ENCODE results near the gene NPTX1. TPM values are rescaled to one million over a fixed set of nuclear protein-coding genes. Genes with fewer than 3 reads are reported as not detected.

Gene NPTX1
- total RNA-seq, 1 donor from 2014 or later = 0.20 TPM

DNA sequence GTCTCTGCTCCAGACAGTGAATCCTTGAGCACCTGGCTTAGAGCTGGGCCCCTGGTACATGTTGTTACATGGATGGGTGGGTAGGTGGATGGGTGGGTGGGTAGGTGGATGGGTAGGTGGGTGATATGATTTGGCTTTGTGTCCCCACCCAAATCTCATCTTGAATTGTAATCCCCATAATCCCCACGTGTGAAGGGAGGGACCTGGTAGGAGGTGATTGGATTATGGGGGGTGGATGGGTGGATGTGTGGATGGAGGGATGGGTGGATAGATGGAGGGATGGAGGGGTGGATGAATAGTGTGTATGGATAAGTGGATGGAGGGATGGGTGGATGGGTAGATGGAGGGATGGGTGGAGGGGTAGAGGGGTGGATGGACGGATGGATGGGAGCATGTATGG is 26.6 kb upstream of the NPTX1 start:
- Mint-ChIP-seq H3K36me3 (ENCODE audit: low read depth) (no peaks in the 10 kb centered on the region), H3K4me3 (no peak overlapping the region), H3K27ac (no peak overlapping the region), H3K27me3 (peaks cover 18% of the 10 kb centered on the region), H3K4me1 (peaks cover under 1% of the 10 kb centered on the region), H3K9me3 (no peaks in the 10 kb centered on the region)
- ATAC-seq (ENCODE audit: low read depth) (no peak), DNase-seq (no peak)
- TF ChIP-seq CTCF (IDR thresholded peaks at IDR 0.05) = no peak
- ChIA-PET POLR2A (no interaction called here), CTCF (no interaction called here)
- intact Hi-C loops (cut with micrococcal nuclease) = no loop called here

DNA sequence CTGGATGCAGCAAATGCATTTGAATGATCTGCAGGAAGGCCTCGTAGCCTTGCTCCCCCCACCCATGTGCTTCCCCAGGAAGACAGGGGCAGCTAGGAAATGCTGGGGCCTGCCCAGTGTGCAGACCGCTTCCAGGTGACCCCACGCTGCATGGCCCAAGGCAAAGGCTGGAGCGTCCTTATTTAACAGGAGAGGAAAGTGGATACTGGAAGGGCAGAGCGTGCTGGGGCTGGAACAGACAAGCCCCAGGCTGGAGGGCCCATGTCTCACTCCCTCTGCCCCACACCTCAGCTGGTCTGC is 26.1 kb upstream of the NPTX1 start:
- Mint-ChIP-seq H3K4me1 (peaks cover 3% of the 10 kb centered on the region), H3K27me3 (peaks cover 23% of the 10 kb centered on the region), H3K9me3 (no peaks in the 10 kb centered on the region), H3K27ac (no peak overlapping the region), H3K36me3 (ENCODE audit: low read depth) (no peaks in the 10 kb centered on the region), H3K4me3 (no peak overlapping the region)
- TF ChIP-seq CTCF (IDR thresholded peaks at IDR 0.05) = no peak
- ChIA-PET CTCF (no interaction called here), POLR2A (no interaction called here)
- ATAC-seq (ENCODE audit: low read depth) (no peak), DNase-seq (no peak)
- intact Hi-C loops (cut with micrococcal nuclease) = no loop called here

GRCh38 chr17:80501741-80502577 is 25.6 kb upstream of the NPTX1 start:
- H3K9me3 Mint-ChIP-seq = no peaks in the 10 kb centered on the region
- intact Hi-C loops (cut with micrococcal nuclease) = no loop called here
- ChIA-PET CTCF (no interaction called here), POLR2A (no interaction called here)
- TF ChIP-seq CTCF (IDR thresholded peaks at IDR 0.05) = no peak
- H3K27ac Mint-ChIP-seq = no peak overlapping the region
- no peak overlapping the region for H3K4me3 Mint-ChIP-seq
- peaks cover 3% of the 10 kb centered on the region for H3K4me1 Mint-ChIP-seq
- H3K36me3 Mint-ChIP-seq (ENCODE audit: low read depth) = no peaks in the 10 kb centered on the region
- DNase-seq (no peak), ATAC-seq (ENCODE audit: low read depth) (no peak)
- H3K27me3 Mint-ChIP-seq = peaks cover 23% of the 10 kb centered on the region

DNA sequence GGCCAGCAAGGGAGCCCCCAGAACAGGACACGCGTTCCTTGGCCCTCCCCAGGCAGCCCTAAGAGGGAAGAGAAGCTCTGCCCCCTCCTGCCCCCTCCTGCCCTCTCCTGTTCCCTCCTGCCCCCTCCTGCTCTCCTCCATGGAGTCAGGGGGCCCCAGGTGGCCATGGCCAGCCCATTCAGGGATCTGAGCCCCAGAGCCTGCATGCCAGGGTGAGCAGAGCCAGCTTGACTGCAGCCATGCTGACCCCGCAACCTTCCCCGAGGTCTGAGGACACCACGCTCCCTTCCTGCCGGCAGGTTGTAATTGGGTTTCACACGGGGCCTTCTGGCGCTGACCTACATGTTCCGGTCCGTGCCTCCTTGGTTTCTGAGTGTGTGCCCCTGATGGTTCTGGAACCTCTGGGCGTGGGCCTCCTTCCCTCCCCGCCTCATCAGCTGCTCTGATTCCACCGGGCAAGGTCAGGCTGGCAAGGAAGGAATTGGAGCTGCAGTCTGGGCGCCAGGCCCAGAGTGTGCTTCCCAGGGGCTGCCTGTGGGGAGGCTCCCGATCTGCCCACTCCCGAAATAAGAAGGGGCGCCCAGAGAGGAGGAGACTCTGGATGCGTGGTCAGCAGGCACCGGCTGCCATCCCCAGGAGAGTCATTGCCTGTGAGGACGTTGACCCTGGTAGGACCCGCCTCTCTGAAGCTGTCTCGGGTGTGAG is 23.7 kb upstream of the NPTX1 start:
- POLR2A ChIA-PET = no interaction called here
- intact Hi-C loops (cut with micrococcal nuclease) = no loop called here
- no peak for TF ChIP-seq CTCF (IDR thresholded peaks at IDR 0.05)
- Mint-ChIP-seq H3K27ac (no peak overlapping the region), H3K9me3 (no peaks in the 10 kb centered on the region), H3K36me3 (ENCODE audit: low read depth) (no peaks in the 10 kb centered on the region), H3K27me3 (peaks cover 29% of the 10 kb centered on the region), H3K4me1 (peaks cover 3% of the 10 kb centered on the region), H3K4me3 (no peak overlapping the region)
- DNase-seq (no peak), ATAC-seq (ENCODE audit: low read depth) (no peak)
- CTCF ChIA-PET = no interaction called here

- H3K27me3 Mint-ChIP-seq = peaks cover 28% of the 10 kb centered on the region
- intact Hi-C loops (cut with micrococcal nuclease) = no loop called here
- ChIA-PET POLR2A (no interaction called here), CTCF (no interaction called here)
- H3K27ac Mint-ChIP-seq = no peak overlapping the region
- no peak for TF ChIP-seq CTCF (IDR thresholded peaks at IDR 0.05)
- H3K9me3 Mint-ChIP-seq = no peaks in the 10 kb centered on the region
- ATAC-seq (ENCODE audit: low read depth) (no peak), DNase-seq (no peak)
- peaks cover 3% of the 10 kb centered on the region for H3K4me1 Mint-ChIP-seq
- H3K36me3 Mint-ChIP-seq (ENCODE audit: low read depth) = no peaks in the 10 kb centered on the region
- H3K4me3 Mint-ChIP-seq = no peak overlapping the region
Measured at GRCh38 chr17:80499560-80499959, 23.2 kb upstream of the NPTX1 start.
